SU-DHL-6 (cell line): Measurements from ENCODE around the gene GRHL3.

Experiments
- H2AFZ ChIP-seq: fragments of 200-600 bp; sonication (generic); 2 replicates; pipeline ENCODE4 v1.6.1; 2014; ENCODE audit warnings: low read depth, mild to moderate bottlenecking, moderate library complexity, mixed read lengths, antibody characterized with exemption, low read length; ENCODE audit not compliant: severe bottlenecking
- H3F3A ChIP-seq: fragments of 200-600 bp; shearing (Covaris generic); 2 replicates; pipeline ENCODE4 v1.6.0; 2016; ENCODE audit warnings: antibody characterized with exemption, mild to moderate bottlenecking; ENCODE audit not compliant: insufficient read depth
- H3K27ac ChIP-seq: fragments of 200-600 bp; sonication (generic); 2 replicates; pipeline ENCODE4 v1.5.1; 2016; ENCODE audit warnings: low read depth, mild to moderate bottlenecking, low read length, moderate library complexity, mixed read lengths
- H3K27me3 ChIP-seq: fragments of 200-600 bp; sonication (generic), shearing (Covaris generic); 2 replicates; pipeline ENCODE4 v1.6.0; 2014; ENCODE audit warnings: mild to moderate bottlenecking, low read length
- H3K36me3 ChIP-seq: fragments of 200-600 bp; sonication (generic); 2 replicates; pipeline ENCODE4 v1.6.1; 2014; ENCODE audit warnings: mild to moderate bottlenecking, low read length, mixed read lengths
- H3K4me2 ChIP-seq: fragments of 300-600, 200-600 bp; shearing (Covaris generic), sonication (generic); 2 replicates; pipeline ENCODE4 v1.6.0; 2014; ENCODE audit warnings: low read length, low read depth, mild to moderate bottlenecking; ENCODE audit not compliant: poor library complexity, severe bottlenecking
- H3K4me3 ChIP-seq: fragments of 200-600 bp; sonication (generic); 2 replicates; pipeline ENCODE4 v1.5.1; 2014; ENCODE audit warnings: antibody characterized with exemption, low read length, mild to moderate bottlenecking, mixed read lengths; ENCODE audit not compliant: insufficient read depth, poor library complexity, severe bottlenecking
- H3K79me2 ChIP-seq: fragments of 200-600 bp; sonication (generic); 2 replicates; pipeline ENCODE4 v1.6.1; 2014; ENCODE audit warnings: mild to moderate bottlenecking, low read length, moderate library complexity; ENCODE audit not compliant: insufficient read depth
- H3K9ac ChIP-seq: fragments of 200-600 bp; sonication (generic); 2 replicates; pipeline ENCODE4 v1.7.0; 2014; ENCODE audit warnings: mild to moderate bottlenecking, low read length
- H3K9me2 ChIP-seq: fragments of 200-600 bp; sonication (generic); replicated peaks from 2 replicates; pipeline ENCODE4 v1.6.1; 2014; ENCODE audit warnings: low read length; ENCODE audit not compliant: insufficient read depth
- H3K9me3 ChIP-seq: fragments of 200-600 bp; sonication (generic); 2 replicates; pipeline ENCODE4 v1.6.1; 2014; ENCODE audit warnings: low read length, mixed read lengths; ENCODE audit not compliant: insufficient read depth
- H4K20me1 ChIP-seq: fragments of 200-600 bp; sonication (generic); 2 replicates; pipeline ENCODE4 v1.6.1; 2014; ENCODE audit warnings: low read depth, mild to moderate bottlenecking, antibody characterized with exemption, low read length, moderate library complexity, mixed read lengths
- CTCF ChIP-seq: fragments of 200-600 bp; sonication (generic); IDR thresholded peaks from one replicate; pipeline ENCODE4 v1.5.1; 2017; ENCODE audit warnings: antibody characterized with exemption, mild to moderate bottlenecking, low read length, moderate library complexity; ENCODE audit not compliant: insufficient read depth, poor library complexity, severe bottlenecking
- EZH2phosphoT487 ChIP-seq: fragments of 200-600 bp; sonication (generic), shearing (Covaris generic); conservative IDR thresholded peaks from 2 replicates; pipeline ENCODE4 v1.6.1; 2018; ENCODE audit warnings: mild to moderate bottlenecking, antibody characterized with exemption, low read length, moderate library complexity, mixed read lengths

The GRHL3 gene

GRCh38 chr1:24293392-24294227, 25.5 kb upstream of the GRHL3 start:
- no peaks in the 10 kb centered on the region for H3K9me2 ChIP-seq
- H3K79me2 ChIP-seq = no peaks in the 10 kb centered on the region
- no peaks in the 10 kb centered on the region for H3K27me3 ChIP-seq
- no peaks in the 10 kb centered on the region for H3K36me3 ChIP-seq
- H3K4me2 ChIP-seq = no peak overlapping the region
- H3K27ac ChIP-seq = no peak overlapping the region
- H3K4me3 ChIP-seq = no peak overlapping the region
- TF ChIP-seq CTCF (no peak), EZH2phosphoT487 (no peak)
- H3F3A ChIP-seq = no peaks in the 10 kb centered on the region
- H2AFZ ChIP-seq = no peak overlapping the region
- no peaks in the 10 kb centered on the region for H3K9me3 ChIP-seq
- H3K9ac ChIP-seq = no peak overlapping the region
- H4K20me1 ChIP-seq = no peaks in the 10 kb centered on the region

- Histone ChIP-seq H3F3A (no peaks in the 10 kb centered on the region), H3K36me3 (no peaks in the 10 kb centered on the region), H4K20me1 (no peaks in the 10 kb centered on the region), H3K4me2 (no peak overlapping the region), H3K9ac (no peak overlapping the region), H3K9me3 (no peaks in the 10 kb centered on the region), H2AFZ (no peak overlapping the region), H3K27ac (no peak overlapping the region), H3K27me3 (no peaks in the 10 kb centered on the region), H3K4me3 (no peak overlapping the region), H3K79me2 (no peaks in the 10 kb centered on the region), H3K9me2 (no peaks in the 10 kb centered on the region)
- TF ChIP-seq CTCF (no peak), EZH2phosphoT487 (no peak)
Observed at GRCh38 chr1:24294228-24294672, 24.9 kb upstream of the GRHL3 start.

- H3K4me3 ChIP-seq = no peak overlapping the region
- H3K79me2 ChIP-seq = no peaks in the 10 kb centered on the region
- no peak overlapping the region for H3K27ac ChIP-seq
- H3K9ac ChIP-seq = no peak overlapping the region
- H3K27me3 ChIP-seq = no peaks in the 10 kb centered on the region
- H3K4me2 ChIP-seq = no peak overlapping the region
- no peaks in the 10 kb centered on the region for H3K9me2 ChIP-seq
- H3K36me3 ChIP-seq = no peaks in the 10 kb centered on the region
- H3K9me3 ChIP-seq = no peaks in the 10 kb centered on the region
- H3F3A ChIP-seq = no peaks in the 10 kb centered on the region
- H2AFZ ChIP-seq = no peak overlapping the region
- no peaks in the 10 kb centered on the region for H4K20me1 ChIP-seq
- TF ChIP-seq EZH2phosphoT487 (no peak), CTCF (no peak)
Observed at GRCh38 chr1:24294716-24295371, 24.3 kb upstream of the GRHL3 start.
